ENCODE measurements around the gene FOXO3B.
"Not testable (repeated sequence)": the region's sequence is repeated elsewhere in the genome, so short reads cannot be mapped to it uniquely, and the experiment has no call there.

GRCh38 chr17:18668625-18669024 lies 13.5 kb downstream of the FOXO3B start:
- TF ChIP-seq CTCF (CRISPR knock-in tag; IDR thresholded peaks at IDR 0.05); ETV6 (CRISPR knock-in tag; conservative IDR thresholded peaks at IDR 0.05); AKAP8 (CRISPR knock-in tag; IDR thresholded peaks at IDR 0.05): not testable (repeated sequence)

Measured in HepG2 (cell line).